ENCODE results near the gene HTR4. TPM values are rescaled to one million over a fixed set of nuclear protein-coding genes. Genes with fewer than 3 reads are reported as not detected.

The HTR4 gene
- polyA plus RNA-seq, 1 donor (not counting 4 experiments of a cell fraction or from before 2014, with no cell fraction given) = not detected

DNA sequence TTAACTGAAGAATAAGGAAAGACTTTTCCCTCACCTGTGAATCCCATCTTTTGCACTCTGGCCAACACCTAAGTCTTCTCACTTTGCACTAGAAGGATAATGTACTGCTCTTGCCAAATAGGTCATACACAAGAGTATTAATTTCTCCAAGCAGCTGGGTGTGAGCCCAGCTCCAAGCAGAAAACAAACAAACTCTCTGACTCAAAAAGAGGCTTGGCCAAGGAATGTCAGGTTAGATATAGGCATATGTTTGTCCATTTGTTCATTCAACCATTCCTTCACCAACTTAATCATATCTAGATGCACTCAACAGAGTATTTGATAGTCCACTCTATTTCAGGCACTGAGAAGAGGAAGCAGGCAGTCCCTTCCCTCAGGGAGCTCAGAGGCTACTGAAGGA is 84.4 kb downstream of the HTR4 start:
- dilution Hi-C loops (cut with MboI; ENCODE audit: extremely low pct_ligation_motif_present, low sequenced_read_pairs) = no loop called here
- no peaks in the 10 kb centered on the region for H3K9me1 ChIP-seq (ENCODE audit: control insufficient read depth, extremely low read depth, insufficient read depth, low read length)
- FAIRE-seq (no peak), DNase-seq (ENCODE audit: low read depth, low spot score) (no peak)
- no peak for TF ChIP-seq EZH2 (IDR thresholded peaks at IDR 0.05; ENCODE audit: low read length)
- TF ChIP-seq, protein P1, sequence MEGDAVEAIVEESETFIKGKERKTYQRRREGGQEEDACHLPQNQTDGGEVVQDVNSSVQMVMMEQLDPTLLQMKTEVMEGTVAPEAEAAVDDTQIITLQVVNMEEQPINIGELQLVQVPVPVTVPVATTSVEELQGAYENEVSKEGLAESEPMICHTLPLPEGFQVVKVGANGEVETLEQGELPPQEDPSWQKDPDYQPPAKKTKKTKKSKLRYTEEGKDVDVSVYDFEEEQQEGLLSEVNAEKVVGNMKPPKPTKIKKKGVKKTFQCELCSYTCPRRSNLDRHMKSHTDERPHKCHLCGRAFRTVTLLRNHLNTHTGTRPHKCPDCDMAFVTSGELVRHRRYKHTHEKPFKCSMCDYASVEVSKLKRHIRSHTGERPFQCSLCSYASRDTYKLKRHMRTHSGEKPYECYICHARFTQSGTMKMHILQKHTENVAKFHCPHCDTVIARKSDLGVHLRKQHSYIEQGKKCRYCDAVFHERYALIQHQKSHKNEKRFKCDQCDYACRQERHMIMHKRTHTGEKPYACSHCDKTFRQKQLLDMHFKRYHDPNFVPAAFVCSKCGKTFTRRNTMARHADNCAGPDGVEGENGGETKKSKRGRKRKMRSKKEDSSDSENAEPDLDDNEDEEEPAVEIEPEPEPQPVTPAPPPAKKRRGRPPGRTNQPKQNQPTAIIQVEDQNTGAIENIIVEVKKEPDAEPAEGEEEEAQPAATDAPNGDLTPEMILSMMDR (optimal IDR thresholded peaks at IDR 0.05 in 1 of 3, IDR thresholded peaks at IDR 0.05 in 1 of 3, conservative IDR thresholded peaks at IDR 0.05 in 1 of 3; ENCODE audit: extremely low read depth in 1 of 3, insufficient read depth in 2 of 3, low read length in 3 of 3) = no peak
- no peaks in the 10 kb centered on the region for H3K4me1 ChIP-seq (ENCODE audit: control insufficient read depth, extremely low read depth, insufficient read depth, low read length)
- H3K36me3 ChIP-seq (ENCODE audit: control insufficient read depth in 2 of 2, extremely low read depth in 1 of 2, insufficient read depth in 2 of 2, low read length in 2 of 2) = no peaks in the 10 kb centered on the region
- H3K9ac ChIP-seq (ENCODE audit: control insufficient read depth, extremely low read depth, insufficient read depth, low read length) = no peak overlapping the region
- no peaks in the 10 kb centered on the region for H3K79me2 ChIP-seq (ENCODE audit: control insufficient read depth, insufficient read depth, low read length)
- H3K27ac ChIP-seq (ENCODE audit: control insufficient read depth, insufficient read depth, low read length) = no peak overlapping the region
- H2AFZ ChIP-seq (ENCODE audit: control insufficient read depth, low read length) = no peak overlapping the region
- H4K20me1 ChIP-seq (ENCODE audit: control insufficient read depth, extremely low read depth, insufficient read depth, low read length) = no peaks in the 10 kb centered on the region
- no peak overlapping the region for H3K4me3 ChIP-seq (ENCODE audit: control insufficient read depth in 2 of 3, extremely low read depth in 1 of 3, insufficient read depth in 2 of 3, low read depth in 1 of 3, low read length in 3 of 3)
- H3K9me3 ChIP-seq (ENCODE audit: control insufficient read depth, low read depth, low read length) = no peaks in the 10 kb centered on the region
- no peak overlapping the region for H3K4me2 ChIP-seq (ENCODE audit: control insufficient read depth, extremely low read depth, insufficient read depth, low read depth, low read length)
- H3K27me3 ChIP-seq (ENCODE audit: control insufficient read depth, extremely low read depth, insufficient read depth, low read length) = peaks cover 4% of the 10 kb centered on the region

DNA sequence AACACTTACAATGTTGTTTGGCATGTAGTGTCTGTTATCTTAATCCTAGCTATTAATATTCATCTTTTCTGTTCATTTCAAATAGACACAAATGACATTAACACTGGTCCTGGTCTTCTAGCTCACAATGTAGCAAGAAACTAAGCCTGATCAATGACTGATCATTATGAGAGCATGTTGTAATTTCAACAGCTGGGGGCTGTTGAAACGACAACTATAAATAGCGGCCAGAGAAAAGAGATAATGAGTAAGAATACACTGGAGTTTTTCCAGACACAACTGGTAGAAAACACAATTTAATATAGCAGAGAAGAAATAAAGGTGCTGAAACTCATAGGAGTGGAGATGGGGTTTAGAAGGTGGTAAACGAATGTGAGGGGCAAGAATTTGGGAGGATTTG is 89.2 kb downstream of the HTR4 start:
- FAIRE-seq (no peak), DNase-seq (ENCODE audit: low read depth, low spot score) (no peak)
- H3K9ac ChIP-seq (ENCODE audit: control insufficient read depth, extremely low read depth, insufficient read depth, low read length) = no peak overlapping the region
- H3K9me3 ChIP-seq (ENCODE audit: control insufficient read depth, low read depth, low read length) = no peaks in the 10 kb centered on the region
- no peak overlapping the region for H3K4me3 ChIP-seq (ENCODE audit: control insufficient read depth in 2 of 3, extremely low read depth in 1 of 3, insufficient read depth in 2 of 3, low read depth in 1 of 3, low read length in 3 of 3)
- dilution Hi-C loops (cut with MboI; ENCODE audit: extremely low pct_ligation_motif_present, low sequenced_read_pairs) = no loop called here
- H3K36me3 ChIP-seq (ENCODE audit: control insufficient read depth in 2 of 2, extremely low read depth in 1 of 2, insufficient read depth in 2 of 2, low read length in 2 of 2) = no peaks in the 10 kb centered on the region
- no peaks in the 10 kb centered on the region for H3K79me2 ChIP-seq (ENCODE audit: control insufficient read depth, insufficient read depth, low read length)
- H4K20me1 ChIP-seq (ENCODE audit: control insufficient read depth, extremely low read depth, insufficient read depth, low read length) = no peaks in the 10 kb centered on the region
- H3K27ac ChIP-seq (ENCODE audit: control insufficient read depth, insufficient read depth, low read length) = no peak overlapping the region
- TF ChIP-seq, protein P1 (optimal IDR thresholded peaks at IDR 0.05 in 1 of 3, IDR thresholded peaks at IDR 0.05 in 1 of 3, conservative IDR thresholded peaks at IDR 0.05 in 1 of 3; ENCODE audit: extremely low read depth in 1 of 3, insufficient read depth in 2 of 3, low read length in 3 of 3) = no peak
- no peak for TF ChIP-seq EZH2 (IDR thresholded peaks at IDR 0.05; ENCODE audit: low read length)
- H3K4me2 ChIP-seq (ENCODE audit: control insufficient read depth, extremely low read depth, insufficient read depth, low read depth, low read length) = no peak overlapping the region
- no peaks in the 10 kb centered on the region for H3K4me1 ChIP-seq (ENCODE audit: control insufficient read depth, extremely low read depth, insufficient read depth, low read length)
- no peaks in the 10 kb centered on the region for H3K27me3 ChIP-seq (ENCODE audit: control insufficient read depth, extremely low read depth, insufficient read depth, low read length)
- no peaks in the 10 kb centered on the region for H3K9me1 ChIP-seq (ENCODE audit: control insufficient read depth, extremely low read depth, insufficient read depth, low read length)
- H2AFZ ChIP-seq (ENCODE audit: control insufficient read depth, low read length) = no peak overlapping the region

Measured in keratinocyte (primary cell).